ENCODE data around the gene FRZB. TPM values are rescaled to one million over a fixed set of nuclear protein-coding genes. Genes with fewer than 3 reads are reported as not detected.

Gene FRZB
- total RNA-seq: not detected

- Mint-ChIP-seq H3K9me3 (ENCODE audit: low read depth) (no peaks in the 10 kb centered on the region), H3K27ac (no peak within 1 kb of the TSS), H3K36me3 (ENCODE audit: low read depth) (no peaks in the 10 kb centered on the region), H3K4me1 (peaks cover 15% of the 10 kb centered on the region), H3K27me3 (peaks cover 57% of the 10 kb centered on the region), H3K4me3 (peak within 1 kb of the TSS; percentile 47)
- ChIA-PET POLR2A (interaction anchor here (0.7 kb wide), 1 partner anchor 25 kb away, joined by 3 read pairs; no protein-coding TSS in a partner anchor), CTCF (interaction anchor here (1.2 kb wide), 1 partner anchor 14 kb away, joined by 4 read pairs; no protein-coding TSS in a partner anchor)
- ATAC-seq (peak; percentile 55), DNase-seq (peak; percentile 25)
- intact Hi-C loops (cut with DNase I, micrococcal nuclease): no loop called here
Measured at GRCh38 chr2:182866461-182867406, at the start of gene FRZB. FRZB (minus strand) TSS chr2:182866637; CDS start chr2:182866552, 85 bp downstream.

- Mint-ChIP-seq H3K27me3 (no peaks in the 10 kb centered on the region), H3K4me3 (no peak overlapping the region), H3K4me1 (no peaks in the 10 kb centered on the region), H3K36me3 (ENCODE audit: low read depth) (peaks cover 2% of the 10 kb centered on the region), H3K9me3 (ENCODE audit: low read depth) (no peaks in the 10 kb centered on the region), H3K27ac (no peak overlapping the region)
- intact Hi-C loops (cut with DNase I, micrococcal nuclease): no loop called here
- no peak for DNase-seq
- no peak for ATAC-seq
- ChIA-PET CTCF (interaction anchor here (1.3 kb wide), 1 partner anchor 13 kb away, joined by 3 read pairs; no protein-coding TSS in a partner anchor), POLR2A (no interaction called here)
Measured at GRCh38 chr2:182915369-182916326, 49.2 kb upstream of the FRZB start.

GRCh38 chr2:182914852-182915251 is 48.4 kb upstream of the FRZB start:
- H3K4me1 Mint-ChIP-seq: no peaks in the 10 kb centered on the region
- CTCF ChIA-PET: no interaction called here
- POLR2A ChIA-PET: interaction anchor here (0.6 kb wide), 1 partner anchor 11 kb away, joined by 3 read pairs; no protein-coding TSS in a partner anchor
- no peaks in the 10 kb centered on the region for H3K9me3 Mint-ChIP-seq (ENCODE audit: low read depth)
- DNase-seq (no peak), ATAC-seq (no peak)
- no peaks in the 10 kb centered on the region for H3K27me3 Mint-ChIP-seq
- peaks cover 2% of the 10 kb centered on the region for H3K36me3 Mint-ChIP-seq (ENCODE audit: low read depth)
- H3K27ac Mint-ChIP-seq: no peak overlapping the region
- no peak overlapping the region for H3K4me3 Mint-ChIP-seq
- intact Hi-C loops (cut with DNase I, micrococcal nuclease): no loop called here

- intact Hi-C loops (cut with DNase I, micrococcal nuclease): no loop called here
- H3K27ac Mint-ChIP-seq: no peak overlapping the region
- DNase-seq: no peak
- no peak overlapping the region for H3K4me3 Mint-ChIP-seq
- ATAC-seq: no peak
- H3K27me3 Mint-ChIP-seq: no peaks in the 10 kb centered on the region
- ChIA-PET CTCF (no interaction called here), POLR2A (no interaction called here)
- H3K9me3 Mint-ChIP-seq (ENCODE audit: low read depth): no peaks in the 10 kb centered on the region
- H3K4me1 Mint-ChIP-seq: no peaks in the 10 kb centered on the region
- peaks cover 2% of the 10 kb centered on the region for H3K36me3 Mint-ChIP-seq (ENCODE audit: low read depth)
Measured at GRCh38 chr2:182913064-182913463, 46.6 kb upstream of the FRZB start.

- ChIA-PET POLR2A (no interaction called here), CTCF (no interaction called here)
- no peak for DNase-seq
- Mint-ChIP-seq H3K27ac (no peak overlapping the region), H3K36me3 (ENCODE audit: low read depth) (peaks cover 2% of the 10 kb centered on the region), H3K9me3 (ENCODE audit: low read depth) (no peaks in the 10 kb centered on the region), H3K27me3 (no peaks in the 10 kb centered on the region), H3K4me1 (no peaks in the 10 kb centered on the region), H3K4me3 (no peak overlapping the region)
- intact Hi-C loops (cut with DNase I, micrococcal nuclease): no loop called here
- ATAC-seq: no peak
Measured at GRCh38 chr2:182912518-182912915, 46.1 kb upstream of the FRZB start.

- H3K4me3 Mint-ChIP-seq: no peak overlapping the region
- H3K4me1 Mint-ChIP-seq: no peaks in the 10 kb centered on the region
- DNase-seq (no peak), ATAC-seq (no peak)
- ChIA-PET POLR2A (no interaction called here), CTCF (no interaction called here)
- no peaks in the 10 kb centered on the region for H3K27me3 Mint-ChIP-seq
- H3K27ac Mint-ChIP-seq: no peak overlapping the region
- H3K36me3 Mint-ChIP-seq (ENCODE audit: low read depth): peaks cover 2% of the 10 kb centered on the region
- intact Hi-C loops (cut with DNase I, micrococcal nuclease): no loop called here
- no peaks in the 10 kb centered on the region for H3K9me3 Mint-ChIP-seq (ENCODE audit: low read depth)
Measured at GRCh38 chr2:182911813-182912517, 45.5 kb upstream of the FRZB start.

- ATAC-seq: no peak
- CTCF ChIA-PET: no interaction called here
- H3K27ac Mint-ChIP-seq: no peak overlapping the region
Measured at GRCh38 chr2:182910965-182911364, 44.5 kb upstream of the FRZB start.

GRCh38 chr2:182907081-182907830 is 40.8 kb upstream of the FRZB start:
- ATAC-seq (no peak), DNase-seq (no peak)
- H3K4me1 Mint-ChIP-seq: no peaks in the 10 kb centered on the region
- intact Hi-C loops (cut with DNase I, micrococcal nuclease): no loop called here
- CTCF ChIA-PET: no interaction called here
- no peak overlapping the region for H3K4me3 Mint-ChIP-seq
- no peaks in the 10 kb centered on the region for H3K27me3 Mint-ChIP-seq
- H3K36me3 Mint-ChIP-seq (ENCODE audit: low read depth): no peaks in the 10 kb centered on the region
- H3K27ac Mint-ChIP-seq: no peak overlapping the region
- H3K9me3 Mint-ChIP-seq (ENCODE audit: low read depth): no peaks in the 10 kb centered on the region
- POLR2A ChIA-PET: no interaction called here

More at GRCh38 chr2:182910965-182911364, 44.5 kb upstream of the FRZB start:
- Mint-ChIP-seq H3K9me3 (ENCODE audit: low read depth) (no peaks in the 10 kb centered on the region), H3K4me3 (no peak overlapping the region), H3K27me3 (no peaks in the 10 kb centered on the region), H3K36me3 (ENCODE audit: low read depth) (peaks cover 2% of the 10 kb centered on the region), H3K4me1 (no peaks in the 10 kb centered on the region)
- intact Hi-C loops (cut with DNase I, micrococcal nuclease): no loop called here
- DNase-seq: no peak
- POLR2A ChIA-PET: no interaction called here

- Mint-ChIP-seq H3K27ac (no peak overlapping the region), H3K4me1 (no peaks in the 10 kb centered on the region), H3K27me3 (no peaks in the 10 kb centered on the region), H3K4me3 (no peak overlapping the region), H3K36me3 (ENCODE audit: low read depth) (no peaks in the 10 kb centered on the region), H3K9me3 (ENCODE audit: low read depth) (no peaks in the 10 kb centered on the region)
- POLR2A ChIA-PET: interaction anchor here (0.6 kb wide), 1 partner anchor 1806 kb away, joined by 3 read pairs; no protein-coding TSS in a partner anchor
- CTCF ChIA-PET: no interaction called here
- DNase-seq (no peak), ATAC-seq (no peak)
- intact Hi-C loops (cut with DNase I, micrococcal nuclease): no loop called here
Measured at GRCh38 chr2:182906454-182906853, 40.0 kb upstream of the FRZB start.

- intact Hi-C loops (cut with DNase I, micrococcal nuclease): no loop called here
- DNase-seq: no peak
- H3K27me3 Mint-ChIP-seq: peaks cover 2% of the 10 kb centered on the region
- no peaks in the 10 kb centered on the region for H3K36me3 Mint-ChIP-seq (ENCODE audit: low read depth)
- no peak overlapping the region for H3K4me3 Mint-ChIP-seq
- CTCF ChIA-PET: no interaction called here
- POLR2A ChIA-PET: no interaction called here
- no peaks in the 10 kb centered on the region for H3K4me1 Mint-ChIP-seq
- peak; percentile 26 for ATAC-seq
- H3K9me3 Mint-ChIP-seq (ENCODE audit: low read depth): no peaks in the 10 kb centered on the region
- no peak overlapping the region for H3K27ac Mint-ChIP-seq
Measured at GRCh38 chr2:182904844-182905243, 38.4 kb upstream of the FRZB start.

- Mint-ChIP-seq H3K9me3 (ENCODE audit: low read depth) (no peaks in the 10 kb centered on the region), H3K27ac (no peak overlapping the region), H3K36me3 (ENCODE audit: low read depth) (no peaks in the 10 kb centered on the region), H3K4me3 (no peak overlapping the region), H3K4me1 (no peaks in the 10 kb centered on the region), H3K27me3 (peaks cover 2% of the 10 kb centered on the region)
- CTCF ChIA-PET: no interaction called here
- no peak for DNase-seq
- ATAC-seq: no peak
- POLR2A ChIA-PET: no interaction called here
- intact Hi-C loops (cut with DNase I, micrococcal nuclease): no loop called here
Measured at GRCh38 chr2:182903566-182903965, 37.1 kb upstream of the FRZB start.

Data from activated CD4-positive, alpha-beta T cell treated with anti-CD3 and anti-CD28 coated beads for 36 hours (primary cell).